WTC11 (cell line): ENCODE results near the gene CMA1. TPM values are rescaled to one million over a fixed set of nuclear protein-coding genes. Genes with fewer than 3 reads are reported as not detected.

Source experiments
- ATAC-seq: fragments of 200-7000 bp; cut with Tn5 transposase; 2 replicates; pipeline ENCODE4 v1.10.0; 2021; ENCODE audit warnings: mild to moderate bottlenecking, moderate library complexity
- CTCF ChIA-PET: fragments of 300-600 bp; sonication (Branson Sonifier 250); formaldehyde crosslinking; loops from one replicate; lab custom pipeline; 2021; ENCODE audit warnings: antibody characterized with exemption; lab: Charles Lee
- POLR2A ChIA-PET: fragments of 350-600 bp; sonication (Branson Sonifier 250); formaldehyde crosslinking; loops from one replicate; lab custom pipeline; 2021; ENCODE audit warnings: antibody characterized with exemption; lab: Charles Lee
- DNase-seq: peaks from one replicate; pipeline ENCODE4 v3.0.0; 2021; ENCODE audit warnings: low spot score
- H3K27ac Mint-ChIP-seq: 2 replicates; pipeline ENCODE4 v1.8.0; 2021; ENCODE audit warnings: mixed read lengths
- H3K27me3 Mint-ChIP-seq: 2 replicates; pipeline ENCODE4 v1.8.0; 2021; ENCODE audit warnings: low read depth, mild to moderate bottlenecking, moderate library complexity, mixed read lengths
- H3K36me3 Mint-ChIP-seq: 2 replicates; pipeline ENCODE4 v1.8.0; 2021; ENCODE audit warnings: mixed read lengths
- H3K4me1 Mint-ChIP-seq: 2 replicates; pipeline ENCODE4 v1.8.0; 2022; ENCODE audit warnings: mixed read lengths
- H3K4me3 Mint-ChIP-seq: 2 replicates; pipeline ENCODE4 v1.8.0; 2021; ENCODE audit warnings: mild to moderate bottlenecking, moderate library complexity, mixed read lengths
- H3K9me3 Mint-ChIP-seq: 2 replicates; pipeline ENCODE4 v1.8.0; 2021; ENCODE audit warnings: mixed read lengths
- AFF4 ChIP-seq: sonication (generic); formaldehyde crosslinking; IDR thresholded peaks from 2 replicates; pipeline ENCODE4 v1.8.1; 2023; ENCODE audit warnings: mild to moderate bottlenecking, missing genetic modification reagents, borderline replicate concordance
- AR ChIP-seq: fragments of 250-450 bp; sonication (Bioruptor Pico); IDR thresholded peaks from 2 replicates; pipeline ENCODE4 v1.9.0; 2021; ENCODE audit warnings: mild to moderate bottlenecking
- ATF6 ChIP-seq: sonication (generic); formaldehyde crosslinking; IDR thresholded peaks from 2 replicates; pipeline ENCODE4 v1.8.1; 2023; ENCODE audit warnings: mild to moderate bottlenecking, missing genetic modification reagents
- ELF4 ChIP-seq: sonication (generic); formaldehyde crosslinking; IDR thresholded peaks from 2 replicates; pipeline ENCODE4 v1.8.1; 2022; ENCODE audit warnings: low read depth, mild to moderate bottlenecking, moderate library complexity, missing genetic modification reagents
- FOXJ3 ChIP-seq: sonication (generic); formaldehyde crosslinking; IDR thresholded peaks from 2 replicates; pipeline ENCODE4 v1.9.0; 2021; ENCODE audit warnings: missing genetic modification reagents, mild to moderate bottlenecking, borderline replicate concordance
- FOXK1 ChIP-seq: sonication (generic); formaldehyde crosslinking; IDR thresholded peaks from 2 replicates; pipeline ENCODE4 v1.8.0; 2022; ENCODE audit warnings: mild to moderate bottlenecking, moderate library complexity, missing genetic modification reagents
- SP1 ChIP-seq: sonication (generic); formaldehyde crosslinking; conservative IDR thresholded peaks from 2 replicates; pipeline ENCODE4 v1.8.1; 2022; ENCODE audit warnings: missing genetic modification reagents
- ZNF121 ChIP-seq: sonication (generic); formaldehyde crosslinking; IDR thresholded peaks from 2 replicates; pipeline ENCODE4 v1.8.0; 2023; ENCODE audit warnings: missing genetic modification reagents
- ZNF138 ChIP-seq: sonication (generic); formaldehyde crosslinking; conservative IDR thresholded peaks from 2 replicates; pipeline ENCODE4 v1.8.1; 2022; ENCODE audit warnings: mild to moderate bottlenecking, moderate library complexity, missing genetic modification reagents
- ZNF232 ChIP-seq: sonication (generic); formaldehyde crosslinking; IDR thresholded peaks from 2 replicates; pipeline ENCODE4 v1.8.0; 2022; ENCODE audit warnings: mild to moderate bottlenecking, missing genetic modification reagents
- total RNA-seq: library from RNA; stranded (reverse); gene quantifications from 3 replicates; pipeline ENCODE4 v1.2.3, GENCODE V29; 2021
- TF ChIP-seq, protein P1 (sequence below): sonication (generic); formaldehyde crosslinking; IDR thresholded peaks from 2 replicates; pipeline ENCODE4 v1.8.0; 2022; ENCODE audit warnings: mild to moderate bottlenecking, missing genetic modification reagents
- TF ChIP-seq, protein P2 (sequence below): fragments of 250-450 bp; sonication (Bioruptor Pico); IDR thresholded peaks from 2 replicates; pipeline ENCODE4 v2.1.2; 2022; ENCODE audit warnings: mild to moderate bottlenecking, moderate library complexity
- TF ChIP-seq, protein P3 (sequence below): fragments of 250-450 bp; sonication (Bioruptor Pico); IDR thresholded peaks from 2 replicates; pipeline ENCODE4 v1.9.0; 2021; ENCODE audit warnings: mild to moderate bottlenecking, borderline replicate concordance

The CMA1 gene
- total RNA-seq, 1 experiment from 2014 or later, result not detected

GRCh38 chr14:24465368-24465767, 42.7 kb downstream of the CMA1 start (continued):
- TF ChIP-seq ZNF138 (no peak), AR (CRISPR knock-in tag) (no peak), AFF4 (no peak)
- TF ChIP-seq, protein P1, sequence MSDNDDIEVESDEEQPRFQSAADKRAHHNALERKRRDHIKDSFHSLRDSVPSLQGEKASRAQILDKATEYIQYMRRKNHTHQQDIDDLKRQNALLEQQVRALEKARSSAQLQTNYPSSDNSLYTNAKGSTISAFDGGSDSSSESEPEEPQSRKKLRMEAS (CRISPR knock-in tag), result no peak
- TF ChIP-seq, all 79 proteins: peak for 0

DNA sequence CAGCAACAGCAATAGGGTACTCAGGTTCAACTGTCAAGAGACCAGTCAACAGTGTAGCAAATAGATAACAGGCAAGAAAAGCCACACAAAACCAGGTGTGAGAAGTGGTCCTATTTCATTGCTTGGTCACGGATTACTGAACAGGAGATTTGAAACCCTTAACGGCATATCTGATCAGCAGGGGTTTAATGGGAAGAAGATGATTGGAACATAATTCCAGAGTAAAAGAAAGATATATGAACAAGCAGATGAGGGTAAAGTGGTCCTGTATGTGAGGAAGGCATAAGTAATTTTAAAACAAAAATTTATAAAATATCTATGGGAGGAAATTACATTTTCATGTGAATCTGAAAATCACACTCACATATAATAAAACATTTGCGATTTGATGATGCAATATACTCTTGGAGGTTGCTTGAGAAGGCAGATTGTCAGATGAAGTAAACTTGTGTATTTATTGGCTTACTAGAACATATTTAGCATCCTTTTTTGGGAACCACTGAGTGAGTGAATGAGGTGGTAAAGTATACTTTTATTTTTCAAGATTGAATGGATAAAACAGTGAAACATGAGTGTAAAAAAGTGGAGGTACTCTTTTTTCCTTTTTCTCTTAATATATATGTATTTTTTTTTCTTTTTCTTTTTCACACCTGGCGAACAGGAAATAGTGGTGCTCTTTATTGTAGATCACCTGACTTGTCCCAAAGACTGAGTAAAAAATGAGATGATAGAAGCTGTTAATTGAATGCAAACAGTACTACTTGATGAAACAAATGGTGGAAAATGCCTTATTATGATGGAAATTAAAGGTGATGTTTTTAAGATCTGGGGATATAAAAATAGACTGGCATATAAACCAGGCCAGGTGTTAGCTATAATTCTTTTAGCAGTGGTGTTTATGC, 43.9 kb downstream of the CMA1 start:
- 0 out of 2 replicates have a peak, but pooled peaks cover 3% of the 10 kb centered on the region for H3K9me3 Mint-ChIP-seq

More for the DNA sequence above, 43.9 kb downstream of the CMA1 start:
- no peak for ATAC-seq
- no peak overlapping the region for H3K4me3 Mint-ChIP-seq
- H3K36me3 Mint-ChIP-seq, result no peaks in the 10 kb centered on the region
- peaks cover 3% of the 10 kb centered on the region for H3K4me1 Mint-ChIP-seq
- CTCF ChIA-PET, result interaction anchor here (0.7 kb wide), 1 partner anchor 373 kb away, joined by 3 read pairs; no protein-coding TSS in a partner anchor
- DNase-seq, result no peak
- no peak overlapping the region for H3K27ac Mint-ChIP-seq
- no peak for TF ChIP-seq ZNF232
- TF ChIP-seq, protein P2, sequence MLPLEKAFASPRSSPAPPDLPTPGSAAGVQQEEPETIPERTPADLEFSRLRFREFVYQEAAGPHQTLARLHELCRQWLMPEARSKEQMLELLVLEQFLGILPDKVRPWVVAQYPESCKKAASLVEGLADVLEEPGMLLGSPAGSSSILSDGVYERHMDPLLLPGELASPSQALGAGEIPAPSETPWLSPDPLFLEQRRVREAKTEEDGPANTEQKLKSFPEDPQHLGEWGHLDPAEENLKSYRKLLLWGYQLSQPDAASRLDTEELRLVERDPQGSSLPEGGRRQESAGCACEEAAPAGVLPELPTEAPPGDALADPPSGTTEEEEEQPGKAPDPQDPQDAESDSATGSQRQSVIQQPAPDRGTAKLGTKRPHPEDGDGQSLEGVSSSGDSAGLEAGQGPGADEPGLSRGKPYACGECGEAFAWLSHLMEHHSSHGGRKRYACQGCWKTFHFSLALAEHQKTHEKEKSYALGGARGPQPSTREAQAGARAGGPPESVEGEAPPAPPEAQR (CRISPR knock-in tag), result no peak
- TF ChIP-seq FOXJ3 (CRISPR knock-in tag), result no peak
- TF ChIP-seq ATF6 (CRISPR knock-in tag), result no peak
- TF ChIP-seq SP1 (CRISPR knock-in tag), result no peak
- TF ChIP-seq, protein P3, sequence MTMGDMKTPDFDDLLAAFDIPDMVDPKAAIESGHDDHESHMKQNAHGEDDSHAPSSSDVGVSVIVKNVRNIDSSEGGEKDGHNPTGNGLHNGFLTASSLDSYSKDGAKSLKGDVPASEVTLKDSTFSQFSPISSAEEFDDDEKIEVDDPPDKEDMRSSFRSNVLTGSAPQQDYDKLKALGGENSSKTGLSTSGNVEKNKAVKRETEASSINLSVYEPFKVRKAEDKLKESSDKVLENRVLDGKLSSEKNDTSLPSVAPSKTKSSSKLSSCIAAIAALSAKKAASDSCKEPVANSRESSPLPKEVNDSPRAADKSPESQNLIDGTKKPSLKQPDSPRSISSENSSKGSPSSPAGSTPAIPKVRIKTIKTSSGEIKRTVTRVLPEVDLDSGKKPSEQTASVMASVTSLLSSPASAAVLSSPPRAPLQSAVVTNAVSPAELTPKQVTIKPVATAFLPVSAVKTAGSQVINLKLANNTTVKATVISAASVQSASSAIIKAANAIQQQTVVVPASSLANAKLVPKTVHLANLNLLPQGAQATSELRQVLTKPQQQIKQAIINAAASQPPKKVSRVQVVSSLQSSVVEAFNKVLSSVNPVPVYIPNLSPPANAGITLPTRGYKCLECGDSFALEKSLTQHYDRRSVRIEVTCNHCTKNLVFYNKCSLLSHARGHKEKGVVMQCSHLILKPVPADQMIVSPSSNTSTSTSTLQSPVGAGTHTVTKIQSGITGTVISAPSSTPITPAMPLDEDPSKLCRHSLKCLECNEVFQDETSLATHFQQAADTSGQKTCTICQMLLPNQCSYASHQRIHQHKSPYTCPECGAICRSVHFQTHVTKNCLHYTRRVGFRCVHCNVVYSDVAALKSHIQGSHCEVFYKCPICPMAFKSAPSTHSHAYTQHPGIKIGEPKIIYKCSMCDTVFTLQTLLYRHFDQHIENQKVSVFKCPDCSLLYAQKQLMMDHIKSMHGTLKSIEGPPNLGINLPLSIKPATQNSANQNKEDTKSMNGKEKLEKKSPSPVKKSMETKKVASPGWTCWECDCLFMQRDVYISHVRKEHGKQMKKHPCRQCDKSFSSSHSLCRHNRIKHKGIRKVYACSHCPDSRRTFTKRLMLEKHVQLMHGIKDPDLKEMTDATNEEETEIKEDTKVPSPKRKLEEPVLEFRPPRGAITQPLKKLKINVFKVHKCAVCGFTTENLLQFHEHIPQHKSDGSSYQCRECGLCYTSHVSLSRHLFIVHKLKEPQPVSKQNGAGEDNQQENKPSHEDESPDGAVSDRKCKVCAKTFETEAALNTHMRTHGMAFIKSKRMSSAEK (CRISPR knock-in tag), result no peak
- TF ChIP-seq FOXK1 (CRISPR knock-in tag), result no peak
- TF ChIP-seq ZNF121 (CRISPR knock-in tag), result no peak
- no peak for TF ChIP-seq ZNF138
- no peak for TF ChIP-seq ELF4
- TF ChIP-seq, all 79 proteins: peak for 0
- H3K27me3 Mint-ChIP-seq, result peaks cover 3% of the 10 kb centered on the region; the same call in 1 of the 2 replicates
- POLR2A ChIA-PET, result no interaction called here
